Measurements from ENCODE around the gene COLGALT1.
"Not testable (repeated sequence)": the region's sequence is repeated elsewhere in the genome, so short reads cannot be mapped to it uniquely, and the experiment has no call there.

Gene COLGALT1

GRCh38 chr19:17582613-17583012, 27.2 kb downstream of the COLGALT1 start:
- H3K4me3 ChIP-seq = no peak overlapping the region
- no peak overlapping the region for H3K27ac ChIP-seq

- H3K27ac ChIP-seq = no peak overlapping the region
- H3K4me3 ChIP-seq = no peak overlapping the region
These were observed 28.7 kb downstream of the COLGALT1 start for GRCh38 chr19:17584132-17584531.

GRCh38 chr19:17585395-17585794, 29.9 kb downstream of the COLGALT1 start:
- H3K4me3 ChIP-seq, H3K27ac ChIP-seq: not testable (repeated sequence)

GRCh38 chr19:17590866-17591265, 35.4 kb downstream of the COLGALT1 start:
- no peak overlapping the region for H3K27ac ChIP-seq
- no peak overlapping the region for H3K4me3 ChIP-seq

GRCh38 chr19:17594296-17594695, 38.8 kb downstream of the COLGALT1 start:
- not testable (repeated sequence) for H3K27ac ChIP-seq, H3K4me3 ChIP-seq

- H3K27ac ChIP-seq, H3K4me3 ChIP-seq: not testable (repeated sequence)
These were observed 42.6 kb downstream of the COLGALT1 start for GRCh38 chr19:17598063-17598462.

- Histone ChIP-seq H3K4me3 (no peak overlapping the region), H3K27ac (no peak overlapping the region)
These were observed 43.5 kb downstream of the COLGALT1 start for GRCh38 chr19:17598953-17599352.

- no peak overlapping the region for H3K4me3 ChIP-seq
- no peak overlapping the region for H3K27ac ChIP-seq
These were observed 44.3 kb downstream of the COLGALT1 start for GRCh38 chr19:17599780-17600179.

- Histone ChIP-seq H3K4me3 (no peak overlapping the region), H3K27ac (peak overlapping the region in 3 of 21 experiments; percentile 11 to 49 (median 43))
These were observed 46.2 kb downstream of the COLGALT1 start for GRCh38 chr19:17601683-17602082.

GRCh38 chr19:17602217-17602616, 46.8 kb downstream of the COLGALT1 start:
- H3K27ac ChIP-seq = peak overlapping the region in 1 of 21 experiments; percentile 49

GRCh38 chr19:17602872-17603510, 47.5 kb downstream of the COLGALT1 start:
- H3K27ac ChIP-seq = no peak overlapping the region

More at GRCh38 chr19:17602217-17602616, 46.8 kb downstream of the COLGALT1 start:
- H3K4me3 ChIP-seq = no peak overlapping the region

GRCh38 chr19:17604372-17605025, 49.0 kb downstream of the COLGALT1 start:
- H3K4me3 ChIP-seq = no peak overlapping the region
- peak overlapping the region in 1 of 21 experiments; percentile 10 for H3K27ac ChIP-seq

More at GRCh38 chr19:17602872-17603510, 47.5 kb downstream of the COLGALT1 start:
- no peak overlapping the region for H3K4me3 ChIP-seq

GRCh38 chr19:17605117-17605516, 49.7 kb downstream of the COLGALT1 start:
- H3K4me3 ChIP-seq = no peak overlapping the region
- peak overlapping the region in 1 of 21 experiments; percentile 10 for H3K27ac ChIP-seq

GRCh38 chr19:17605761-17606589, 50.5 kb downstream of the COLGALT1 start:
- peak overlapping the region in 10 of 21 experiments; percentile 1 to 63 (median 38) for H3K27ac ChIP-seq
- peak overlapping the region; percentile 6 to 35 (median 24) for H3K4me3 ChIP-seq

- H3K27ac ChIP-seq = peak overlapping the region in 2 of 21 experiments; percentile 1 to 63
These were observed 51.2 kb downstream of the COLGALT1 start for GRCh38 chr19:17606590-17607185.

GRCh38 chr19:17607936-17608335, 52.5 kb downstream of the COLGALT1 start:
- H3K27ac ChIP-seq = no peak overlapping the region
- H3K4me3 ChIP-seq = no peak overlapping the region

More at GRCh38 chr19:17606590-17607185, 51.2 kb downstream of the COLGALT1 start:
- H3K4me3 ChIP-seq = peak overlapping the region in 5 of 7 experiments; percentile 12 to 35 (median 24)

- no peak overlapping the region for H3K4me3 ChIP-seq
- no peak overlapping the region for H3K27ac ChIP-seq
These were observed 54.9 kb downstream of the COLGALT1 start for GRCh38 chr19:17610384-17610783.

- H3K27ac ChIP-seq = no peak overlapping the region
- no peak overlapping the region for H3K4me3 ChIP-seq
These were observed 56.2 kb downstream of the COLGALT1 start for GRCh38 chr19:17611462-17612244.

- no peak overlapping the region for H3K27ac ChIP-seq
- H3K4me3 ChIP-seq = no peak overlapping the region
These were observed 59.0 kb downstream of the COLGALT1 start for GRCh38 chr19:17614476-17614875.

All from skin epidermis (tissue), 12 donors.